Measurements from ENCODE around the gene CFAP77. TPM values are rescaled to one million over a fixed set of nuclear protein-coding genes. Genes with fewer than 3 reads are reported as not detected.

The CFAP77 gene
- total and polyA plus RNA-seq, 12 donors = 0.53 to 4.3 (median 1.3) TPM

DNA sequence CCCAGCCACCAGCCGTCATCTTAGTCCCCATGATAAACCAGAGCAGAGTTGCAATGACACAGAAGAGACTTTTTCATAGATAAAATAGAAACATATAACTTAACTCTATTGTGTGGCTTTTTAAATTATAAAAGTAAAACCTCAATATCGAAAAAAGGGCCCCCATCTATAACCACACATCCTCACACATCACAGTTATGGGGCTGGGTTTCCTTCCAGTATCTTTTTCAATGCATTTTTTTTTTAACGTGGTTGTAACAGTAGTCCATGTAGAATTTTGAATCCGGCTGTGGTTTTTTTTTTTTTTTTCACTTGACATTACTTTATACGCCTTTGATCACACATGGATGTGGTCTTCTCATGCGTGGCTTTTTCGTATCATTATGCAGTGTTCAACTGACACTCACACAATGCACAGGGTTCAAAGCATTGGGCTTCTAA lies 77.4 kb downstream of the CFAP77 start:
- no peak for DNase-seq
- TF ChIP-seq, protein P1, sequence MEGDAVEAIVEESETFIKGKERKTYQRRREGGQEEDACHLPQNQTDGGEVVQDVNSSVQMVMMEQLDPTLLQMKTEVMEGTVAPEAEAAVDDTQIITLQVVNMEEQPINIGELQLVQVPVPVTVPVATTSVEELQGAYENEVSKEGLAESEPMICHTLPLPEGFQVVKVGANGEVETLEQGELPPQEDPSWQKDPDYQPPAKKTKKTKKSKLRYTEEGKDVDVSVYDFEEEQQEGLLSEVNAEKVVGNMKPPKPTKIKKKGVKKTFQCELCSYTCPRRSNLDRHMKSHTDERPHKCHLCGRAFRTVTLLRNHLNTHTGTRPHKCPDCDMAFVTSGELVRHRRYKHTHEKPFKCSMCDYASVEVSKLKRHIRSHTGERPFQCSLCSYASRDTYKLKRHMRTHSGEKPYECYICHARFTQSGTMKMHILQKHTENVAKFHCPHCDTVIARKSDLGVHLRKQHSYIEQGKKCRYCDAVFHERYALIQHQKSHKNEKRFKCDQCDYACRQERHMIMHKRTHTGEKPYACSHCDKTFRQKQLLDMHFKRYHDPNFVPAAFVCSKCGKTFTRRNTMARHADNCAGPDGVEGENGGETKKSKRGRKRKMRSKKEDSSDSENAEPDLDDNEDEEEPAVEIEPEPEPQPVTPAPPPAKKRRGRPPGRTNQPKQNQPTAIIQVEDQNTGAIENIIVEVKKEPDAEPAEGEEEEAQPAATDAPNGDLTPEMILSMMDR (IDR thresholded peaks at IDR 0.05) = no peak
- Histone ChIP-seq H3K4me3 (no peak overlapping the region), H3K27ac (no peak overlapping the region), H3K9me3 (no peaks in the 10 kb centered on the region), H3K4me1 (no peaks in the 10 kb centered on the region), H3K36me3 (no peaks in the 10 kb centered on the region), H3K27me3 (peaks cover 0 to 57% (median 51%) of the 10 kb centered on the region in 7 donors)
- no peak for ATAC-seq
- 88 to 91% methylated on average over 7 of the region's 7 CpGs for WGBS, 2 donors
- intact Hi-C loops (cut with DNase I) = no loop called here

GRCh38 chr9:132487980-132488535 lies 78.0 kb downstream of the CFAP77 start:
- Histone ChIP-seq H3K27ac (no peak overlapping the region), H3K27me3 (peaks cover 0 to 56% (median 51%) of the 10 kb centered on the region in 7 donors), H3K36me3 (no peaks in the 10 kb centered on the region), H3K9me3 (no peaks in the 10 kb centered on the region), H3K4me1 (no peaks in the 10 kb centered on the region), H3K4me3 (no peak overlapping the region)
- DNase-seq (no peak), ATAC-seq (no peak)
- 49 to 59% methylated on average over 7 of the region's 7 CpGs for WGBS, 2 donors
- TF ChIP-seq, protein P1 (IDR thresholded peaks at IDR 0.05) = no peak
- intact Hi-C loops (cut with DNase I) = no loop called here

GRCh38 chr9:132488626-132489025 lies 78.6 kb downstream of the CFAP77 start:
- Histone ChIP-seq H3K27ac (no peak overlapping the region), H3K4me1 (no peaks in the 10 kb centered on the region), H3K27me3 (peaks cover 0 to 56% (median 51%) of the 10 kb centered on the region in 7 donors), H3K4me3 (no peak overlapping the region), H3K9me3 (no peaks in the 10 kb centered on the region), H3K36me3 (no peaks in the 10 kb centered on the region)
- ATAC-seq (no peak), DNase-seq (no peak)
- intact Hi-C loops (cut with DNase I) = no loop called here
- TF ChIP-seq, protein P1 (IDR thresholded peaks at IDR 0.05) = no peak
- 41 to 47% methylated on average over 9 of the region's 9 CpGs for WGBS, 2 donors

DNA sequence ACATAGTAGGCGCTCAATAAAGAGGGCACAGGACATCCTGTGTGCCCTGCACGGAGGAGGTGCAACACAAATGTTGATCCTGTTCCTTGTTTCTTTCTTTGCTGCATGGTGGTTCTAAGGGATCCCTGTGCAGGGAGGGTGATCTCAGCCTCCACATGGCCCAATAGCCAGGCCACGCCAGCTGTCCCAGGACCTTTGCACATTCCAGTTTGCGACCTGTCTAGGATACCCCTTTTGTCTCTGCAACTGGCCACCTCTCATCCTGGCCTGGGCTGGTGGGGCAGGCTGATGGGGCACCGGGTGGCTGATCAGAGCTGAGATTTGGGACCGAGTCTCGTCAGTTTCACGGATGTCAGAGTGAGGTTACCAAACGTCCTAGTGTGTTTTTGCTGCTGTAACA lies 79.5 kb downstream of the CFAP77 start:
- H3K9me3 ChIP-seq = peaks cover 0 to 2% (median 0%) of the 10 kb centered on the region in 11 donors
- intact Hi-C loops (cut with DNase I) = no loop called here
- no peaks in the 10 kb centered on the region for H3K36me3 ChIP-seq
- TF ChIP-seq, protein P1 (IDR thresholded peaks at IDR 0.05) = no peak
- H3K4me3 ChIP-seq = no peak overlapping the region
- ATAC-seq (no peak), DNase-seq (no peak)
- 71 to 88% methylated on average over 9 of the region's 9 CpGs for WGBS, 2 donors
- H3K27ac ChIP-seq = no peak overlapping the region
- H3K4me1 ChIP-seq = no peaks in the 10 kb centered on the region
- peaks cover 0 to 51% (median 49%) of the 10 kb centered on the region in 7 donors for H3K27me3 ChIP-seq

Data from heart right ventricle (tissue), 16 donors.